ENCODE results near the gene SUMO3. TPM values are rescaled to one million over a fixed set of nuclear protein-coding genes. Genes with fewer than 3 reads are reported as not detected.

SUMO3 gene
- total RNA-seq, 2 experiments from 2014 or later = 87.1 to 94.7 TPM

GRCh38 chr21:44793592-44794374 is 24.1 kb downstream of the SUMO3 start:
- Mint-ChIP-seq H3K27ac (peak overlapping the region; percentile 19), H3K4me3 (no peak overlapping the region), H3K4me1 (ENCODE audit: low read depth) (peaks cover 72% of the 10 kb centered on the region)

GRCh38 chr21:44792702-44793591 is 24.9 kb downstream of the SUMO3 start:
- CTCF ChIA-PET = interaction anchor here (0.6 to 2.0 kb wide), 33 partner anchors 8 to 309 kb away, joined by 3 to 27 read pairs (median 4); partner anchors contain the start of genes KRTAP12-2, SUMO3 and UBE2G2
- peak overlapping the region; percentile 19 for H3K27ac Mint-ChIP-seq
- no peaks in the 10 kb centered on the region for H3K27me3 Mint-ChIP-seq (ENCODE audit: low read depth)
- peaks cover 65% of the 10 kb centered on the region for H3K4me1 Mint-ChIP-seq (ENCODE audit: low read depth)
- H3K4me3 Mint-ChIP-seq = no peak overlapping the region
- no peaks in the 10 kb centered on the region for H3K9me3 Mint-ChIP-seq
- intact Hi-C loops (cut with micrococcal nuclease) = loop anchor here (1.0 kb wide), 2 partner anchors 51 to 283 kb away; no protein-coding TSS in a partner anchor
- peak; percentile 62 for DNase-seq
- peaks cover 18% of the 10 kb centered on the region for H3K36me3 Mint-ChIP-seq (ENCODE audit: low read depth)

More at GRCh38 chr21:44793592-44794374, 24.1 kb downstream of the SUMO3 start:
- DNase-seq = no peak
- Mint-ChIP-seq H3K36me3 (ENCODE audit: low read depth) (peaks cover 25% of the 10 kb centered on the region), H3K27me3 (ENCODE audit: low read depth) (no peaks in the 10 kb centered on the region), H3K9me3 (no peaks in the 10 kb centered on the region)
- intact Hi-C loops (cut with micrococcal nuclease) = loop anchor here (1.0 kb wide), 2 partner anchors 51 to 283 kb away; no protein-coding TSS in a partner anchor
- CTCF ChIA-PET = interaction anchor here (0.6 to 2.0 kb wide), 33 partner anchors 7 to 310 kb away, joined by 3 to 27 read pairs (median 4); partner anchors contain the start of genes KRTAP12-2, SUMO3 and UBE2G2

GRCh38 chr21:44791993-44792392 is 25.9 kb downstream of the SUMO3 start:
- Mint-ChIP-seq H3K27ac (no peak overlapping the region), H3K4me1 (ENCODE audit: low read depth) (peaks cover 60% of the 10 kb centered on the region), H3K9me3 (no peaks in the 10 kb centered on the region), H3K27me3 (ENCODE audit: low read depth) (no peaks in the 10 kb centered on the region), H3K36me3 (ENCODE audit: low read depth) (peaks cover 15% of the 10 kb centered on the region), H3K4me3 (no peak overlapping the region)
- CTCF ChIA-PET = interaction anchor here (1.5 kb wide), 1 partner anchor 9 kb away, joined by 6 read pairs; no protein-coding TSS in a partner anchor
- no peak for DNase-seq
- intact Hi-C loops (cut with micrococcal nuclease) = no loop called here

GRCh38 chr21:44791246-44791645 is 26.6 kb downstream of the SUMO3 start:
- intact Hi-C loops (cut with micrococcal nuclease) = no loop called here
- Mint-ChIP-seq H3K4me3 (no peak overlapping the region), H3K9me3 (no peaks in the 10 kb centered on the region), H3K27ac (no peak overlapping the region), H3K36me3 (ENCODE audit: low read depth) (peaks cover 18% of the 10 kb centered on the region), H3K4me1 (ENCODE audit: low read depth) (peaks cover 54% of the 10 kb centered on the region), H3K27me3 (ENCODE audit: low read depth) (no peaks in the 10 kb centered on the region)
- CTCF ChIA-PET = interaction anchor here (1.5 kb wide), 1 partner anchor 9 kb away, joined by 6 read pairs; no protein-coding TSS in a partner anchor
- no peak for DNase-seq

GRCh38 chr21:44790368-44790767 is 27.5 kb downstream of the SUMO3 start:
- peaks cover 19% of the 10 kb centered on the region for H3K36me3 Mint-ChIP-seq (ENCODE audit: low read depth)
- no peak overlapping the region for H3K4me3 Mint-ChIP-seq
- intact Hi-C loops (cut with micrococcal nuclease) = no loop called here
- no peaks in the 10 kb centered on the region for H3K27me3 Mint-ChIP-seq (ENCODE audit: low read depth)
- no peaks in the 10 kb centered on the region for H3K9me3 Mint-ChIP-seq
- no peak for DNase-seq
- CTCF ChIA-PET = interaction anchor here (0.7 to 1.5 kb wide), 2 partner anchors 11 to 280 kb away, joined by 4 to 5 read pairs; no protein-coding TSS in a partner anchor
- H3K4me1 Mint-ChIP-seq (ENCODE audit: low read depth) = peaks cover 46% of the 10 kb centered on the region
- no peak overlapping the region for H3K27ac Mint-ChIP-seq

- H3K27ac Mint-ChIP-seq = no peak overlapping the region
- no peaks in the 10 kb centered on the region for H3K27me3 Mint-ChIP-seq (ENCODE audit: low read depth)
- peaks cover 19% of the 10 kb centered on the region for H3K36me3 Mint-ChIP-seq (ENCODE audit: low read depth)
- CTCF ChIA-PET = interaction anchor here (0.7 to 1.5 kb wide), 2 partner anchors 11 to 280 kb away, joined by 4 to 5 read pairs; no protein-coding TSS in a partner anchor
- intact Hi-C loops (cut with micrococcal nuclease) = no loop called here
- H3K9me3 Mint-ChIP-seq = no peaks in the 10 kb centered on the region
- H3K4me1 Mint-ChIP-seq (ENCODE audit: low read depth) = peaks cover 47% of the 10 kb centered on the region
- no peak for DNase-seq
- no peak overlapping the region for H3K4me3 Mint-ChIP-seq
Measured at GRCh38 chr21:44789880-44790279, 28.0 kb downstream of the SUMO3 start.

- H3K36me3 Mint-ChIP-seq (ENCODE audit: low read depth) = peaks cover 13% of the 10 kb centered on the region
- H3K9me3 Mint-ChIP-seq = no peaks in the 10 kb centered on the region
- intact Hi-C loops (cut with micrococcal nuclease) = no loop called here
- H3K4me3 Mint-ChIP-seq = no peak overlapping the region
- DNase-seq = no peak
- H3K27me3 Mint-ChIP-seq (ENCODE audit: low read depth) = no peaks in the 10 kb centered on the region
- peaks cover 25% of the 10 kb centered on the region for H3K4me1 Mint-ChIP-seq (ENCODE audit: low read depth)
- CTCF ChIA-PET = no interaction called here
- H3K27ac Mint-ChIP-seq = no peak overlapping the region
Measured at GRCh38 chr21:44785620-44786335, 32.1 kb downstream of the SUMO3 start.

GRCh38 chr21:44784810-44785209 is 33.1 kb downstream of the SUMO3 start:
- intact Hi-C loops (cut with micrococcal nuclease) = no loop called here
- CTCF ChIA-PET = no interaction called here

GRCh38 chr21:44783020-44783696 is 34.7 kb downstream of the SUMO3 start:
- Mint-ChIP-seq H3K27me3 (ENCODE audit: low read depth) (no peaks in the 10 kb centered on the region), H3K9me3 (no peaks in the 10 kb centered on the region)

More at GRCh38 chr21:44784810-44785209, 33.1 kb downstream of the SUMO3 start:
- H3K4me1 Mint-ChIP-seq (ENCODE audit: low read depth) = peaks cover 25% of the 10 kb centered on the region
- no peaks in the 10 kb centered on the region for H3K27me3 Mint-ChIP-seq (ENCODE audit: low read depth)
- no peak overlapping the region for H3K27ac Mint-ChIP-seq
- H3K36me3 Mint-ChIP-seq (ENCODE audit: low read depth) = peaks cover 14% of the 10 kb centered on the region
- no peak for DNase-seq
- H3K9me3 Mint-ChIP-seq = no peaks in the 10 kb centered on the region
- no peak overlapping the region for H3K4me3 Mint-ChIP-seq

GRCh38 chr21:44780767-44781459 is 36.9 kb downstream of the SUMO3 start:
- Mint-ChIP-seq H3K27me3 (ENCODE audit: low read depth) (no peaks in the 10 kb centered on the region), H3K4me1 (ENCODE audit: low read depth) (peaks cover 18% of the 10 kb centered on the region), H3K27ac (no peak overlapping the region), H3K9me3 (no peaks in the 10 kb centered on the region), H3K36me3 (ENCODE audit: low read depth) (peaks cover 15% of the 10 kb centered on the region), H3K4me3 (no peak overlapping the region)
- DNase-seq = no peak
- intact Hi-C loops (cut with micrococcal nuclease) = no loop called here
- CTCF ChIA-PET = interaction anchor here (4.2 kb wide), 1 partner anchor 12 kb away, joined by 20 read pairs; no protein-coding TSS in a partner anchor

More at GRCh38 chr21:44783020-44783696, 34.7 kb downstream of the SUMO3 start:
- H3K4me1 Mint-ChIP-seq (ENCODE audit: low read depth) = peaks cover 20% of the 10 kb centered on the region
- H3K27ac Mint-ChIP-seq = no peak overlapping the region
- H3K36me3 Mint-ChIP-seq (ENCODE audit: low read depth) = peaks cover 14% of the 10 kb centered on the region
- CTCF ChIA-PET = interaction anchor here (4.2 kb wide), 1 partner anchor 10 kb away, joined by 20 read pairs; no protein-coding TSS in a partner anchor
- no peak for DNase-seq
- intact Hi-C loops (cut with micrococcal nuclease) = no loop called here
- no peak overlapping the region for H3K4me3 Mint-ChIP-seq

GRCh38 chr21:44780137-44780502 is 37.7 kb downstream of the SUMO3 start:
- no peak overlapping the region for H3K27ac Mint-ChIP-seq

More at GRCh38 chr21:44780137-44780502, 37.7 kb downstream of the SUMO3 start:
- H3K4me1 Mint-ChIP-seq (ENCODE audit: low read depth) = peaks cover 16% of the 10 kb centered on the region
- intact Hi-C loops (cut with micrococcal nuclease) = no loop called here
- peaks cover 14% of the 10 kb centered on the region for H3K36me3 Mint-ChIP-seq (ENCODE audit: low read depth)
- H3K27me3 Mint-ChIP-seq (ENCODE audit: low read depth) = no peaks in the 10 kb centered on the region
- H3K9me3 Mint-ChIP-seq = no peaks in the 10 kb centered on the region
- DNase-seq = no peak
- no peak overlapping the region for H3K4me3 Mint-ChIP-seq
- CTCF ChIA-PET = interaction anchor here (4.2 kb wide), 1 partner anchor 13 kb away, joined by 20 read pairs; no protein-coding TSS in a partner anchor

Data from activated naive CD4-positive, alpha-beta T cell treated with anti-CD3 and anti-CD28 coated beads for 36 hours (primary cell).